Upper lobe of left lung (tissue), 4 donors: Measurements from ENCODE around the gene GP1BB.

Source experiments
- CTCF ChIP-seq, 6 experiments: fragments of 450-650 bp in 4 of 6; fragments of 200-600 bp in 2 of 6; sonication (generic) in 2 of 6; IDR thresholded peaks; one replicate each; pipeline ENCODE4 v1.5.1; 2016 to 2019; ENCODE audit warnings: antibody characterized with exemption in 6 of 6
- POLR2A ChIP-seq, 4 donors: fragments of 450-650 bp; IDR thresholded peaks; one replicate each; pipeline ENCODE4 v1.5.1; 2016 to 2017; ENCODE audit warnings: antibody characterized with exemption in 4 of 4, mild to moderate bottlenecking in 2 of 4
- POLR2AphosphoS5 ChIP-seq, 2 donors: sonication (generic); formaldehyde crosslinking; IDR thresholded peaks; one replicate each; pipeline ENCODE4 v1.5.1; 2017; ENCODE audit warnings: antibody characterized with exemption in 2 of 2

DNA sequence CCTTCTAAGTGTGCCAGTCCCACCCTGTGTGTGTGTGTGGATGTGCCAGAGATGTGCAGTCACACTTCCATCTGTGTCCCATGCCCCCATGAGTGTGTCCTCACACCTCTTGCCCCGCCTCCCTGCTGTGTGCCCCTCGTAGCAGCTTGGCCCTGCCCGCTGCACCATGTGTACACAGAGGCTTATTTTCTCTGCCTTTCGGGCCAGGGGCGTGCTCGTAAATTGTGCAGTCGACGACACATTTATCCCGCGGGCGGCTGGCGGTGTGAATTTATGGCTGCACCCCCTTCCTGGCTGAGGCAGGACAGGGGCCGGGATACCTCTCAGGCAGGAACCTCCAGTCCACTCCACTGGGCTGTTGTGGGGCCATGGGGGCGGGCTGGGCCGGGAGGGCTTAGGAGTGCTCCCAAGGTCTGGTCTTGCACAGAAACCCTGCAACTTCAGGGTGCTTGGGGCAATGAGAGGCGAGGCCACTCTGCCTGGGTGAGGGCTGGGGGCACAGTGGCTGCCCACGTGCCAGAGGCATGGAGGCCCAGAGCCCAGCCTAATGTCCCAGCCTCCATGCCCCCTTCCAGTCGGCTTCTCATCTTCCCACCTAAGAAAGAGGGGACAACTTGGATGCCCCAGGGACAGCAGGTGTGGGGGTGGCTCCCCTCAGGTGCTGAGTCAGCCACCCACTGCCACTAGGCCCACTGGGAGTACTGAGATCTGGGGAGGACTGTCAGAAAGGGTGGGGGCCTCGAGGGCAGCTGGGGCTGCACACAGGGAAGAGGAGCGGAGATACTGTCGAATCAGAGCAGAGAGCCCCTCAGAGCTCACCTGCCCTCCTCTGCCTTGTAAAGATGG lies 12.5 kb downstream of the GP1BB start:
- no peak for TF ChIP-seq CTCF (IDR thresholded peaks at IDR 0.05)
- no peak for TF ChIP-seq POLR2A (IDR thresholded peaks at IDR 0.05)
- no peak for TF ChIP-seq POLR2AphosphoS5 (IDR thresholded peaks at IDR 0.05)
